AG04449 (cell line): Measurements from ENCODE around the gene CIT.

Experiments
- CTCF ChIA-PET: fragments of 350-600 bp; formaldehyde crosslinking; extraction: SDS; loops from one replicate; lab custom pipeline; 2021; ENCODE audit warnings: antibody characterized with exemption; lab: Yijun Ruan, JAX
- POLR2A ChIA-PET: fragments of 400-600, 350-600 bp; formaldehyde crosslinking; extraction: SDS; loops from one replicate; lab custom pipeline; 2020; ENCODE audit warnings: antibody characterized with exemption, inconsistent platforms; lab: Yijun Ruan, JAX
- DNase-seq: peaks from one replicate; pipeline ENCODE4 v3.0.0-alpha.2; 2010; ENCODE audit warnings: low read depth, low spot score
- H3K4me3 ChIP-seq: 2 replicates; pipeline ENCODE4 v1.5.1; 2011; ENCODE audit warnings: low read depth, mild to moderate bottlenecking, control low read depth, low read length
- TF ChIP-seq, protein P1 (sequence below): IDR thresholded peaks from one replicate; pipeline ENCODE4 v1.5.1; 2011; ENCODE audit warnings: mild to moderate bottlenecking, moderate library complexity, low read length, control low read depth, inconsistent platforms; ENCODE audit not compliant: insufficient read depth; ENCODE audit errors: missing control alignments

The CIT gene

DNA sequence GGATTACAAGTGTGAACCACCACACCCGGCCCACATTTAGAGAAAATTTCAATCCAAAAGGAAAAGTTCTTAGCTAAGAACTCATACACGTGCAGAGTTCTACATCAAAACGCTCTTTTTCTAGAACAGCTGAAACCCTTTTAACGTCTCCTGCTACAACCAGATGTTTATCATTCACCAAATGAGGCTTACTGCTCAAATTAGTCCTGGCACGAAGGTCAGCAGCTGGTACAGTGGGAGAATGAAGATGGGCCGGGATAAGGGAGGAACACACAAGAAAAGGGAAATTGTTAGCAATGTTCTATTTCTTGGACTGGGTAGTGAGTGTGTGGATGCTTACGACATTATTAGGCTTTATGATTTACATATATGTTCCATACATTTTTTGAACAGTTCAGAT, 171.9 kb downstream of the CIT start:
- DNase-seq = no peak
- H3K4me3 ChIP-seq = no peak overlapping the region
- CTCF ChIA-PET = interaction anchor here (0.9 to 1.4 kb wide), 3 partner anchors 10 to 75 kb away, joined by 3 to 8 read pairs (median 3); partner anchors contain the start of gene PRKAB1
- POLR2A ChIA-PET = no interaction called here
- TF ChIP-seq, protein P1, sequence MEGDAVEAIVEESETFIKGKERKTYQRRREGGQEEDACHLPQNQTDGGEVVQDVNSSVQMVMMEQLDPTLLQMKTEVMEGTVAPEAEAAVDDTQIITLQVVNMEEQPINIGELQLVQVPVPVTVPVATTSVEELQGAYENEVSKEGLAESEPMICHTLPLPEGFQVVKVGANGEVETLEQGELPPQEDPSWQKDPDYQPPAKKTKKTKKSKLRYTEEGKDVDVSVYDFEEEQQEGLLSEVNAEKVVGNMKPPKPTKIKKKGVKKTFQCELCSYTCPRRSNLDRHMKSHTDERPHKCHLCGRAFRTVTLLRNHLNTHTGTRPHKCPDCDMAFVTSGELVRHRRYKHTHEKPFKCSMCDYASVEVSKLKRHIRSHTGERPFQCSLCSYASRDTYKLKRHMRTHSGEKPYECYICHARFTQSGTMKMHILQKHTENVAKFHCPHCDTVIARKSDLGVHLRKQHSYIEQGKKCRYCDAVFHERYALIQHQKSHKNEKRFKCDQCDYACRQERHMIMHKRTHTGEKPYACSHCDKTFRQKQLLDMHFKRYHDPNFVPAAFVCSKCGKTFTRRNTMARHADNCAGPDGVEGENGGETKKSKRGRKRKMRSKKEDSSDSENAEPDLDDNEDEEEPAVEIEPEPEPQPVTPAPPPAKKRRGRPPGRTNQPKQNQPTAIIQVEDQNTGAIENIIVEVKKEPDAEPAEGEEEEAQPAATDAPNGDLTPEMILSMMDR = no peak

DNA sequence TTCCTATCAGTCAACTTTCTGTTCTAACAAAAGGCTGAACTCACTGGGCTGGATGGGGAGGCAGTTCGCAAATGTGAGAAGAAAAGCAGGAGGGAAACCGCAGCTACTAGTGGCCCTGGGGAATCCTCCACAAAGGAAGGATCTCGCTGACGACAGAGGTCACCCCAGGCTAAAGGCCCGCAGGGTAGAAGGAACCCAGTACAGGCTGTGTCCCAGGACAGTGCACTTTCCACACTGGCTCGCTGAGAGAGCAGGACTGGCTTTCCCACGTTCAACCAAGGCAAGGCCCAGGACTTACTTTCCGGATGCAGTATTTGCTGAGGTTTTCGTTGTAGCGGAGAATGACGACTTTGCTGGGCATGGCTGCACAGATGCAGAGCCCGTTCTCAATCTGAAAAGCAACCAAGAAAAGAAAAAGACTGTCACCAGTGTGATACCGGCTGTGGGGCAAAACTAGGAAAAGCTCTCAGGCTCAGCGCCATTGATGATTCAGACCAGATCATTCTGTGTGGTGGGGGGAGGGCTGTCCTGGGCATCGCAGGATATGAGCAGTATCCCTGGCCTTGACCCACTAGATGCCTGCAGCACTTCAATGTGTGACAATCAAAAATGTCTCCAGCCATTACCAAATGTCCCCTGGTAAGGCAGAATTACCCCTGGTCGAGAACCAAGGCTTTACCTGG, 172.9 kb downstream of the CIT start:
- ChIA-PET CTCF (interaction anchor here (0.9 to 1.0 kb wide), 2 partner anchors 25 to 37 kb away, joined by 3 read pairs; partner anchors contain the start of gene PRKAB1), POLR2A (no interaction called here)
- no peak for DNase-seq

DNA sequence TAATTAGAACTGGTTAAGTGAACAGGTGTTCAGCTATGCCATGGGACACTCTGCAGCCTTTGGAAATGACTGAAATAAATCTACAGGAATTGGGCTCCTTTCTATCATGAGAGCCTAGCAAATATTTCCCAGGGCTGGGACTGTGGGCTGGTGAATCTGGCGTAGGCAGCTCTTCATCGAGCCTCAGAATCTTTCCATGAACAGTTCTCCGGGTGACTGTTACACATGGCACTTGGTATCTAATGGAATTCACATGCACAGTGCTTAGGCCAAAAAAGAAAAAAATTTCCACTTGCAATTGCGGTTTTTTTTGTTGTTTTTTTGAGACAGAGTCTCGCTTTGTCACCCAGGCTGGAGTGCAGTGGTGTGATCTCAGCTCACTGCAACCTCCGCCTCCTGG, 177.0 kb downstream of the CIT start:
- no peak overlapping the region for H3K4me3 ChIP-seq
- ChIA-PET POLR2A (no interaction called here), CTCF (interaction anchor here (0.7 to 1.1 kb wide), 3 partner anchors 11 to 104 kb away, joined by 3 to 4 read pairs (median 3); no protein-coding TSS in a partner anchor)
- no peak for DNase-seq
- TF ChIP-seq, protein P1 = no peak

More for the DNA sequence above, 172.9 kb downstream of the CIT start:
- H3K4me3 ChIP-seq = no peak overlapping the region
- TF ChIP-seq, protein P1 = no peak

DNA sequence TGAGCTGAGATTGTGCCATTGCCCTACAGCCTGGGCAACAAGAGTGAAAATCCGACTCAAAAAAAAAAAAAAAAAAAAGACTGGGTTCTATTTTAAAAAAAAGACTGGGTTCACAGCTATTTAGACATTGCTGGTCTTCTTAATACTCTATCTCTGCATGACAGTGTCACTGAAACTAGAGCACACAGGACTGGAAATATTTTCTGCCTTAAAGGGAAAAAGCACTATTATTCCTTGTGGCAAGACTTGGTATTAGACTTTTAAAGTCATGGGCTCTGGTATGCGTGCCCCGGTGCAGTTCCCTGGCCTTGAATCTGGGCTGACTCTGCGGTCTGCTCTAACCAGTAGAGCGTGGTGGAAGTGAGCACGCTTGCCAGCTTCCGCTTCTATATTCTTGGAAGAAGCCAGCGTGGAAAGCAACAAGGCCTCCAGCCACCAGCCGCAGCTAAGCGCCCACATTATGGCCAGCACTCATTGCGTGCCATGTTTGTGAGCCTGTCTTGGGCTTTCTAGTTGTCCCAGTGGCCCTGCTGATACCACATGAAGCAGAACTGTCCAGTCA, 177.8 kb downstream of the CIT start:
- TF ChIP-seq, protein P1 = no peak
- CTCF ChIA-PET = interaction anchor here (0.7 to 1.1 kb wide), 4 partner anchors 12 to 105 kb away, joined by 3 to 4 read pairs (median 3); no protein-coding TSS in a partner anchor
- POLR2A ChIA-PET = no interaction called here
- no peak for DNase-seq
- H3K4me3 ChIP-seq = no peak overlapping the region

DNA sequence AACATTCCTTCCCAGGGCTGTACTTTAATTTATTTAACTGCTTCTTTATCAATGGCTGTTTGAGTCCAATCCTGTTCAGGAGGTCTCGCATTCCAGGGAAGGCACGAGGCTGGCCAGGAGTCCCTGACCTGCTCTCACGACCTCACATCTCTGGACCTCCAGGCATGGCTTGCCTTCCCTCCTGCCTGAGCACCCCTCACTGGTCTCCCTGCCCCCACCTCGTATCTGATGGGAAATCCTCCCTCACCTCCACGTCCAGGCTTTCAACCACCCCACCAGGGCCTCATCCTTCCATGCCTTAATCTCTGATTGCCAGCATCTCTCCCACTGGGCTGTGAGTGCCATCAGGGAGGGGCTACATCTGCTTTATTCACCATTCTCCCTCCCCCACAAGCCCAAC, 180.2 kb downstream of the CIT start:
- TF ChIP-seq, protein P1 = no peak
- no peak overlapping the region for H3K4me3 ChIP-seq
- ChIA-PET POLR2A (no interaction called here), CTCF (interaction anchor here (3.5 kb wide), 1 partner anchor 84 kb away, joined by 19 read pairs; no protein-coding TSS in a partner anchor)
- no peak for DNase-seq

DNA sequence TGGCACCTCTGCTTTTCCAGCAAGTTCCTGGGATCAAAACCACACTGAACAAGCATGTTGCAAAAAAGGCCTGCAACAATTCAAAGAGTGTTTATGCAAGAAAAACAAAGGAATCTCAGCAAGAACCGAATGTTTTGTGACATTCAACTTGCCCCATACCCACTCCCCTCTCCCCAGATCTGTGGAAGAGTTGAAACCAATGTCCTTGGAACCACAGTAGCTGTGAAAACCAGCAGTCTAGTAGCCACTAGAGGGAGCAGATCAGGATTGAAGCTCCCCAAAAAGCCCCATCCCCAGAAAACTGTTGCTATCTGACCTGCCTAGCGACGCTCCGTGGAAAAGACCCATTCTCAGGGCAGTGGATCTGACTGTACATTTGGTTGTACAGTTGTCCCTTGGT, 182.1 kb downstream of the CIT start:
- TF ChIP-seq, protein P1 = peak; percentile 34
- POLR2A ChIA-PET = no interaction called here
- DNase-seq = no peak
- CTCF ChIA-PET = interaction anchor here (1.0 to 3.5 kb wide), 15 partner anchors 9 to 88 kb away, joined by 3 to 19 read pairs (median 4); no protein-coding TSS in a partner anchor
- no peak overlapping the region for H3K4me3 ChIP-seq
